Sigmoid colon (tissue), 4 donors: Measurements from ENCODE around the gene SLIT1.

Source experiments
- CTCF ChIP-seq, 4 experiments: fragments of 450-650 bp in 3 of 4; fragments of 200-600 bp in 1 of 4; IDR thresholded peaks; one replicate each; pipeline ENCODE4 v1.5.1; 2016 to 2019; ENCODE audit warnings: antibody characterized with exemption in 4 of 4, mild to moderate bottlenecking in 3 of 4, moderate library complexity in 2 of 4
- EP300 ChIP-seq, 4 donors: sonication (generic); formaldehyde crosslinking; IDR thresholded peaks; one replicate each; pipeline ENCODE4 v1.6.1; 2017; ENCODE audit warnings: antibody characterized with exemption in 4 of 4
- POLR2A ChIP-seq, 2 donors: fragments of 450-650 bp; IDR thresholded peaks; one replicate each; pipeline ENCODE4 v1.6.1; 2016; ENCODE audit warnings: antibody characterized with exemption in 2 of 2, mild to moderate bottlenecking in 2 of 2, moderate library complexity in 2 of 2
- POLR2AphosphoS5 ChIP-seq, 4 donors: sonication (generic); formaldehyde crosslinking; IDR thresholded peaks; one replicate each; pipeline ENCODE4 v1.6.1; 2017; ENCODE audit warnings: antibody characterized with exemption in 4 of 4

GRCh38 chr10:97050205-97050745 lies 135.5 kb downstream of the SLIT1 start:
- TF ChIP-seq CTCF (IDR thresholded peaks at IDR 0.05) (no peak), POLR2A (IDR thresholded peaks at IDR 0.05) (no peak), POLR2AphosphoS5 (IDR thresholded peaks at IDR 0.05) (no peak), EP300 (IDR thresholded peaks at IDR 0.05) (no peak)
